Embryonic facial prominence (tissue), 1 donor: ENCODE results near the gene PPRC1.

ENCODE experiments used
- DNase-seq: peaks from one replicate; pipeline ENCODE4 v3.0.0-alpha.2; 2016; ENCODE audit errors: extremely low spot score

Gene PPRC1

GRCh38 chr10:102195296-102195870 is 62.5 kb downstream of the PPRC1 start:
- no peak for DNase-seq

GRCh38 chr10:102196893-102197292 is 64.1 kb downstream of the PPRC1 start:
- DNase-seq, result no peak

- no peak for DNase-seq
Measured at GRCh38 chr10:102198027-102198426, 65.2 kb downstream of the PPRC1 start.
